GM21737 (cell line): ENCODE data around the gene NFYB.
"Not testable (repeated sequence)": the region's sequence is repeated elsewhere in the genome, so short reads cannot be mapped to it uniquely, and the experiment has no call there.

Source experiments
- ATAC-seq: cut with Tn5 transposase; IDR thresholded peaks from one replicate; pipeline ENCODE4 v1.9.1; 2021; ENCODE audit warnings: mild to moderate bottlenecking, moderate library complexity; ENCODE audit not compliant: unreplicated experiment

The NFYB gene

GRCh38 chr12:104163028-104163427 lies 25.0 kb upstream of the NFYB start:
- ATAC-seq = not testable (repeated sequence)

DNA sequence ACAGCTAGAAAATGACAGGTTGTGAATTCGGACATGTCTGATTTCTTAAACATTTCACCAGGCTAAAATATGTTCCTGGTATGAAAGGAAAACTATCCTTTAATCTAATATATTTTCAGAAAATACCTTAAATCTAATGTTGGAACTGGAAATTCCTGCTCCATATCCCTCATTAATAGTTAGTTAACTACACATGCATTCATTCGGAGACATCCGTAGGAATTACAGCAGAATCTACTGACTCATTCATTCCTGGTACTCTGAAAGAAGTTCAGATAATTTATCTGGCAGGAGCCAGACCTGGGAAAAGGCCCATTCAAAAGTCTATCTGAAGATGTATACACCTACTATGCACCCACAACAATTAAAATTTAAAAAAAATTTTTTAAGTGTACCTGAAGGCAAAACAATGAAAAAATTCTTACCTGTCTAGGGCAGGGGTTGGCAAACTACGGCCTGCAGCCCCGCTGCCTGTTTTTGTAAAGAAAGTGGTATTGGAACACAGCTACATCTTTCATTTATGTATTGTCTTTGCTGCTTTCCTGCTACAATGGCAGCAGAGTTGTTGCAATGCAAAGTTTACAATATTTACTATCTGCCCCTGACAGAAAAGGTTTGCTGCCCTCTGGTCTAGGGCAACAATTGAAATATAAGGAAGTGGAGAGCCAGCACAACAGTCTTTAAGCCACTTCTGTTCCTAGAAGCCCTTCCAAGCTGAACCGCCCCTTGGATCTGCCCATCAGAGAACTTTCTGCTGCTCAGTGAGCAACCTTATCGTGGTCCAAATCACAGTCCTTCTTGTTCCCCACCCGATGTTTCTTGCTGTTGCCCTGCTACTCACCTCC lies 17.9 kb upstream of the NFYB start:
- no peak for ATAC-seq

GRCh38 chr12:104154806-104155205 lies 16.8 kb upstream of the NFYB start:
- ATAC-seq = no peak

DNA sequence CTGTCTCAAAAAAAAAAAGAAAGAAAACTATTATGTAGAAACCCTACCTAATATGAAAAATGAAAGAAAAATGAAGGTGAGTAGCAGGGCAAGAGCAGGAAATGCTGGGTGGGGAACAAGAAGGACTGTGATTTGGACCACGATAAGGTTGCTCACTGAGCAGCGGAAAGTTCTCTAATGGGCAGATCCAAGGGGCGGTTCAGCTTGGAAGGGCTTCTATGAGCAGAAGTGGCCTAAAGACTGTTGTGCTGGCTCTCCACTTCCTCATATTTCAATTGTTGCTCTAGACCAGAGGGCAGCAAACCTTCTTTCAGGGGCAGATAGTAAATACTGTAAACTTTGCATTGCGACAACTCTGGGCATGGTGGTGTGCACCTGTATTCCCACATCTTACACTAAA lies 16.3 kb upstream of the NFYB start:
- no peak for ATAC-seq

DNA sequence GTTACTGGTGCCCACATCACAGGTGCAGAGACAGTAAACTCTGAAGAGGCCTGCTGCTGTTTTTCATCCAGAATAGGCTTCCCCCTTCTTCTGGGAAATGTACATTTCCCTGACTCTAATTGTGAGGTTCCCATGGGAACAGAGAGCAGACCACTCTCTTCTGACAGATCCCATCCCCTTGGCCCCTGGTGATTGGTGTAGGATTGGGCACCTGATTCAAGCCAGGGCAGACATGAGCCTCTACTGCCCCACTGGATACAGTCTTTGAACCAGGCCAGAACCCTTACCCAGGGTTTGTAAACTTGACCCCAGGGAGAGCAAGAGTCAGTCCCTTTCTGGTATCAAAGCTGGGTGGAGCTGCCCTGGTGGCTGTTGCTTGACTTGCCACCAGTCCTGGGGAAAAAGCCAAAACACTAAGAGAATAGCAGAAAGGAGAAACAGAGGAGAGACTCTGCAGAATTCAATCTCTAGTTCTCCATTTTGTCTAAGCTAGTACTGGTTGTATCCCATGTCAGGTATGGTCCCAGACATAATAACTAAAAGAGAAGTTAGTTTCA lies 14.8 kb upstream of the NFYB start:
- ATAC-seq = no peak

DNA sequence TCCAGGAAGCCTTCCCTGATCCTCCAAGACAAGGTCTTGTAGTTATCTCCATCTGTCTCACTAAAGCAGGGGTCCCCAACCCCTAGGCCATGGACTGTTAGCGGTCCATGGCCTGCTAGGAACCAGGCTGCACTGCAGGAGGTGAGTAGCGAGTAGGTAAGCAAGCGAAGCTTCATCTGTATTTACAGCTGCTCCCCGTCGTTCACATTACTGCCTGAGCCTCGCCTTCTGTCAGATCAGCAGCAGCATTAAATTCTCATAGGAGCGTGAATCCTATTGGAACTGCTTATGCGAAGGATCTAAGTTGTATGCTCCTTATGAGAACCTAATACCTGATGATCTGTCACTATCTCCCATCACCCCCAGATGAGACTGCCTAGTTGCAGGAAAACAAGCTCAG lies 12.4 kb upstream of the NFYB start:
- no peak for ATAC-seq

- no peak for ATAC-seq
Measured at GRCh38 chr12:104147346-104147745, 9.3 kb upstream of the NFYB start.

- ATAC-seq = no peak
Measured at GRCh38 chr12:104143918-104144317, 5.9 kb upstream of the NFYB start.

- no peak for ATAC-seq
Measured at GRCh38 chr12:104143002-104143401, 5.0 kb upstream of the NFYB start.

DNA sequence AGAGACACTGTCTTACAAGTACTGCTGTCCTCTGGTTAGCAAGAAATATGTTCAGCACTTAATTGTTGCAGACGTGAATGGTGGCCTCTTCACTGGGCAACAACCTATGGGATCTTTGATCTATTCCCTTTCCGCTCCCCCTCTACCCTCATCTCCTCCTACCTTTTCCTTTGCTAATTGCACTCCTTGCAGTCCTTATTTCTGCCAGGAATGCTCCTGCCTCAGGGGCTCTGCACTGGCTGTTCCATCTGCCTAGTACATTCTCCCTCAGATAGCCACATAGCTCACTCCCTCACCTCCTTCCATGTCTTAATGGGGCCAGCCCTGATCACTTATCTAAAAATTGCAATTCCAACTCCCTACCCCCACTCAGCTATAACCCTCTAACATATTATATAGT lies 4.5 kb upstream of the NFYB start:
- no peak for ATAC-seq

GRCh38 chr12:104138797-104139152 lies 765 bp upstream of the NFYB start:
- ATAC-seq = no peak

- ATAC-seq = peak; percentile 28
Measured at GRCh38 chr12:104137001-104137901, 759 bp downstream of the NFYB start.

DNA sequence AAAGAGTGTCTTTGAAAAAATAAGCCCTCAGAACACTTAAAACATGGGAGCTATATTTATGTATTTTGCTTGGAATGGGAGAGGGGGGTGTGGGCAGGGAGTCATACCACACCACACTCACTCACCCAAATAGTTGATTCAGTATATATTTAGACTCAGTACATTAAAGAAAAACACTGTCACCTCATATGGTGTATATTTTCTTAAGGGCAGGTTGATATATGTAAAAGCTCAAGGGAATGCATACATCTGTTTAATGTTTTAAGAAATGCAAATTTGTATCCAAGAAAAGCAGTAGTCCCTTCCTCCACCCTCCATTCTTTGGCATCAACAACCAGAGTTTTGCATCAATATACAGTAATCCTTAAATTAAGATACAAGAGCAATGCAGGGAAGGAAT lies 1.4 kb downstream of the NFYB start:
- no peak for ATAC-seq

- no peak for ATAC-seq
Measured at GRCh38 chr12:104134882-104135281, 3.1 kb downstream of the NFYB start.

DNA sequence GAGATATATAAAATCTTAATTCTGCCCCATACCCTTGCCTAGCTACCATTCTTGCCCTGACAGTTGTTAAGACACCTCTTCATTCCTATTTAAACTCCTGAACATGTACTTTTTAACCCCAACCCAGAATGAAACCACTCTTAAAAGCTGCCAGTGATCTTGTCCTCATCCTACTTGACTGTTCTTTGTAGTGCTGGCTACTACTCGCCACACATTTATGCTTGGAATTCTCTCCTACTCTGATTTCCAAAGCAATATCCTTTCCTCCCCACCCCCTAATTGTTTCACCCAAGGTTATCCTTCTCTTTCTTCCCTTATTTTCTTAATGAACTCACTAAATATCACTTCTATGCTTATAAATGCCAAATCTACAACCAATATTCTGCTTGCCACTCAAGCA lies 4.1 kb downstream of the NFYB start:
- no peak for ATAC-seq

GRCh38 chr12:104133321-104133720 lies 4.7 kb downstream of the NFYB start:
- ATAC-seq = no peak

GRCh38 chr12:104132351-104132956 lies 5.6 kb downstream of the NFYB start:
- ATAC-seq = no peak

DNA sequence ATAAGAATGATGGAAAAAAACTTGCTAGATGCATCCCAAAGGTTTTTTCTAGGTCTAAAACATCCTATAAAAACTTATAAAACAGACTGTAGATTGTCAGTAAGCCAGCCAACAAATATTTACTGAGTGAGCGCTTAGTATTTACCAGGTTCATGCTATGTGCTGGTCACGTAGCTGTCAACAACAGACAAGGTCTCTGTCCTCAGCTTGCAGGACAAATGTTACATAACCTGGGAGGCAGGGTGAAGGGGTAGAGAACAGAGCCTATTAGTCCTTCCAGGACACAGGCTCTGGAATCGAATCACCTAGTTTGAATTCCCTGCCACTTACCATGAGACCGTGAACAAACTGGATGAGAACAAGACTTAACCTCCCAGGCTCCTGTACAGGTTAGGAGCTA lies 6.4 kb downstream of the NFYB start:
- no peak for ATAC-seq

DNA sequence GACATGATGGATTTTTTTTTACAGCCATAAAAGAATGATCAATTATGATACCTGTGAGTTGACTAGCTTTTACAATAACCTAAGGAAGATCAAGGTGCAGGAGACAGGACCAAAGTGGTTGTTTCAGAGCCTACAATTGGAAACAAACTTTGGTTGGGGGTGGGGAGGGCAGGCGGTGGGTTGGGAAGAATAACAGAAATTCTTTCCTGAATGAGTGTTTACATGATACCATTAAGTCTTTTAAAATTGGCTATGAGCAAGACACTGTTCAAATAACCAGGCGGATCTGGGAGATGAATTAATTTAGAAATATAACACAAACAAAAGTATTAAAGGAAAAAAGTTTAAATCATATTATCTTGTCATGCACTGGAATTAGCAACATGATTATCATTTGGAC lies 7.2 kb downstream of the NFYB start:
- no peak for ATAC-seq

GRCh38 chr12:104126548-104126947 lies 11.5 kb downstream of the NFYB start:
- ATAC-seq = no peak

DNA sequence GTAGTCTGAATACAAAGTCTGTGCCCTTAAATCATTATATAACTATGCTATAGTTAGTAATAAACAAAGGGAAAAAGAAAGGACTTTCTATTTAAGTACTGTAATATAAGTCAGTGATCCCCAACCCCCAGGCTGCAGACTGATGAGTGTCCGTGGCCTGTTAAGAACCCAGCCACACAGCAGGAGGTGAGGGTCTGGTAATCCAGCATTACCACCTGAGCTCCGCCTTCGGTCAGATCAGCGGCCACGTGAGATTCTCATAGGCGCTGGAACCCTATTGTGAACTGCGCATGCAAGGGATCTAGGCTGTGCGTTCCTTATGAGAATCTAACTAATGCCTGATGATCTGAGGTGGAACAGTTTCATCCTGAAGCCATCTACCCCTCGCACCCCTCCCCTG lies 15.7 kb downstream of the NFYB start:
- ATAC-seq = no peak
